HG03439 (cell line): ENCODE data around the gene ARHGAP26.

Experiments
- ATAC-seq: cut with Tn5 transposase; IDR thresholded peaks from one replicate; pipeline ENCODE4 v1.9.1; 2021; ENCODE audit warnings: mild to moderate bottlenecking, moderate library complexity; ENCODE audit not compliant: unreplicated experiment

The ARHGAP26 gene

GRCh38 chr5:143031781-143032580 is 261.8 kb downstream of the ARHGAP26 start:
- no peak for ATAC-seq

GRCh38 chr5:143032581-143032836 is 262.3 kb downstream of the ARHGAP26 start:
- no peak for ATAC-seq

- no peak for ATAC-seq
Observed at GRCh38 chr5:143033535-143034250, 263.5 kb downstream of the ARHGAP26 start.

DNA sequence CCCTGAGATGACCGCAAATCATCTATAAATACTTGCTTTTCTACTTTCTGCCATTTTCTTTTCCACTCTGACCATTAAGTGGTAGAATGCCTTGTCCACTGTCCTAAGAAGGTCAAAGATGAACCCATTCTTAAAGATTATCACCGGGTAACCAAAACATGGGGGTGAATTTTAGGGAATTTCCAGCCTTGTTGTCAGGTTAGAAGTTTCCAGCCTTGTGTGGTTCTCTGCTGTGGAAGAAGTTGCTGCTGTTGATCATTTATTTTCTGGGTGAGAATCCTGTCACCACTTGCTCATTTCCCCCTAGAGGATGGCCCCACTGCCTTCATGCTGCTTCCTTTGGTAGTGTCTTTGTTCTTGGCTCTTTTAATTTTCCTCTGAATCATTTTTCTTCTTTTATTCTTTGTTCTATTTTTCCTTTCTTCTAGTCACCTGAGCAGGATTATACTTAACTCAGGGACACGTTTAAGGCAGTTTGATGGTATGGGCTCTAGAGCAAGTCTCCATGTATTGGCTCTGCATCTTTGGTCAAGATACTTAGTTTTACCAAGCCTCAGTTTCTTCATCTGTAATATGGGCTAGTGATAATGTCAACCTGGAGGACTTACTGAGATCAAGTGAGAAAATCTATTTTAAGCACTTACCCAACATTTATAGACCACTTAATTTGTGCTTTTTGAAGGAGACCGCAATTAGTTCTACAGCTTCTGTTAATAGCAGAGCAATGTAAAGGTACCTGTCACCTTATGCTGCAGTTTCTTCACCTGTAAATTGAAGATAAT is 266.2 kb downstream of the ARHGAP26 start:
- ATAC-seq: no peak

DNA sequence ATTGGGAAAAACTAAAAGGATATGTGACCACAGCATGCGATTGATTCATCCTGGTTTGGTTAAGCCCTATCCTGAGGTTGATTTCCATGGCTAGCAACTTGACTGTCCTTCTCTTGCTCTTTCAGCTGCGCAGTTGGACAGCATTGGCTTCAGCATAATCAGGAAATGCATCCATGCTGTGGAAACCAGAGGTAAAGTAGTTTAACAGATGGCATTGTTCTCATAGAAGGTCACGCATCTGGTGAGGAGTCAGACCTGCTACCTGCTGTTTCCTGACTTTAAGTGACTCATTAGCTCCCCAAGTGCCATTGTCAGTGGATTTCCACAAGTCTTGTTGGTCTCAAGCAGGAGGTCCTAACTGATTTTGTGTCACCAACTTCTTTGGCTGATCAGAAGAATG is 266.9 kb downstream of the ARHGAP26 start:
- no peak for ATAC-seq

GRCh38 chr5:143037708-143038107 is 267.5 kb downstream of the ARHGAP26 start:
- no peak for ATAC-seq

DNA sequence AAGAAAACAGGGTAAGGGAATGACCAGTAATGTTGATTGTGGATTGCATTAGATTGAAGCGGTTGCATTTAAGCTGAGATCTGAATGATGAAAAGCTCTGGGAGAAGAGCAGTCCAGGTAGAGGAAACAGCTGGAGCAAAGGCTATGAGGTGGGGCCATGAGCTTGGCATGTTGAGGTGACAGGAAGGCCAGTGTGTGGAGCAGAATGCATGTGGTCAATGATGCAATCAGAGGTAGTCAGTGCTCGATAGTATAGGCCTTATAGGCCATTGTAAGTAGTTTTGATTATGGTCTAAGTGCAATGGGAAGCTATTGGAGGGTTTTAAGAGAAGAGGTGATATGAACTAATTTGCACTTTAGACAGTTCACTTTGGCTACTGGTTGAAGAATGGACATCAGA is 270.4 kb downstream of the ARHGAP26 start:
- ATAC-seq: no peak

DNA sequence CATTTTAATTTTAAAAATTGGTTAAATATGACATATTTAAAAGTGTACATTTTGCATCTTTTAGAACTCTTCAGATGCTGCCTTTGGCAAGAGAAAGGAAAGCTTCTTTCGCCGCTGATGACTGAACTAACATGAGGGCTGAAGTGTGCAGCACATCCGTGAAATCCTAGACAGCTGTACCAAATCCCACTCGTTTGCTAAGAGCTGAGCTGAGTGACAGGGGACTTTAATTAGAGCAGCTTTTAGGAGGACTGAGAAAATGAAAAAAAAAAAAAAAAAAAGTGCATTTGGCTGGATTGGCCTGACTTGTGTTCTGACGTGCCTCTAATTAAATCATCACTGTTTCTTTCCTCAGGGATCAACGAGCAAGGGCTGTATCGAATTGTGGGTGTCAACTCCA is 271.3 kb downstream of the ARHGAP26 start:
- ATAC-seq: no peak

- ATAC-seq: no peak
Observed at GRCh38 chr5:143041972-143042770, 272.0 kb downstream of the ARHGAP26 start.

DNA sequence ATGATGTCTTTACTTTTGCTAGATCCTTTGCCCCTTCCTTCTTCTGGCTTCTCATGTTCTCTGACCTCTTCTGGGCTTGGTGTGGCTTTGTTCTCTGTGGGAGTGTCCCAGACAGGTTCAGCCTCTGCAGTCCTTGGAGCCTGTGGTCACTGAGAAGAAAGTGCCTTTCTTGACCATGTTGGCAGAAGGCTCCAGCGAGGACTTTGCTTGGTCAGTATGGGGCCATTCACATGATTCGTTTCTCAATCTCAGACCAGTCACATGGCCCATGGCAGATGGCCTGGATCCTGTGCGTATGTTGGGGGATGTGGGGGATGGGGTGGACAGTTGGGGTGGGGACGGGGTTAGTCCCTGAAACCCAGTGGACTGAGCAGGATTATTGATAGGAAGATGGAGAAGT is 274.1 kb downstream of the ARHGAP26 start:
- ATAC-seq: no peak

GRCh38 chr5:143045062-143045461 is 274.9 kb downstream of the ARHGAP26 start:
- ATAC-seq: no peak

DNA sequence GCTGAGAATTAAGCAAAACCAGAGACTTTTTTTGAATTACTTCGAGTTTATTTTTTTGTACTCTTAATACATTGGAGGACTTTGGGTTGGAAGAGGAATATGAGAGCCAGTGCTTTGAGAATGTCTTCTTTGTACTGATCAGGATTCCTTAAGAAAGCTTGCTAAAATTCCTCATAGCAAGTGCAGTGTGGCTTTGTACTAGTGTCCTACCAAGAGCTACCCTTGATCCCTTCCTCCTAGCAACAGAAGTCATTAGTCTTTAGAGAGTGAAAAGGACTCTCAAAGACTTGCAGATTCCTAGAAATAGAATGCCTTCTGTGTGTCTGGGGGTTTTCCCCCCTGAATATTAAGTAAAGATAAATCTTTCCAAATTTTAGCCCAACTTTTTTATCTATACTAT is 276.1 kb downstream of the ARHGAP26 start:
- ATAC-seq: no peak

DNA sequence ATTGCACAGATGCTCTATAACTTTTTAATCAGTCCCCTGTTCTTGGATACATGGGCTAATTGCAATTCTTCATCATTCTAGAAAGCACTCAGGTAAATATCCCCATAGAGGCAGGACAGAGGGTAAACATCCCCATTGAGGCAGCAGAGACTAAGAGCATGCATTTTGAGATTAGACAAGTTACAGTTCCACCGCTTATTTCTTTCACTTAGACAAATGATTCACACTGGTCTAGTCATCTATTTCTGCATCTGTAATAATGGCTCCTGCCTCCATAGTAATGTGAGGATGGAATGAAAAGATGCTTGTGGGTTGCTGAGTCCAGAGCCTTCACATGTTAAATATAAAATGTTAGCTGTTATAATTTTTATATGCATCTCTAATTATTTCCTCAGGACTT is 276.9 kb downstream of the ARHGAP26 start:
- no peak for ATAC-seq

DNA sequence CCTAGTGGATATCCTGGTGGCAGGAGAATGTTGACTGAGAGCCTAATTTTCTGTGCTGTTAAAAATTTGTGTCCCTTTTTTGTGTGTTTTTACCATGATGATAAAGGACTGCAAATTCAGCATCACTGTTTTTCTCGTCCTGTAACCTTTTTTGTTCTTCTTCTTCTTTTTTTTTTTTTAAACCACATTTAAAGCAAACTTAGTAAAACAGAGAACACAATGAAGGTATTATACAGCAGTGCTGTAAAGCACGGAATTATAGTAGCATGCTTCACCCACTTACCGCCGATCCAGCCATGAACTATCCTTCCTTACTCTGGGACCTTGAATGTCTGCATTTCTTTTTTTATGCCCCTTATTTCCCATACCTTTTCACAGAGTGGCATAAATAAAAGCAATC is 280.0 kb downstream of the ARHGAP26 start:
- no peak for ATAC-seq

- no peak for ATAC-seq
Observed at GRCh38 chr5:143051244-143052058, 281.3 kb downstream of the ARHGAP26 start.

DNA sequence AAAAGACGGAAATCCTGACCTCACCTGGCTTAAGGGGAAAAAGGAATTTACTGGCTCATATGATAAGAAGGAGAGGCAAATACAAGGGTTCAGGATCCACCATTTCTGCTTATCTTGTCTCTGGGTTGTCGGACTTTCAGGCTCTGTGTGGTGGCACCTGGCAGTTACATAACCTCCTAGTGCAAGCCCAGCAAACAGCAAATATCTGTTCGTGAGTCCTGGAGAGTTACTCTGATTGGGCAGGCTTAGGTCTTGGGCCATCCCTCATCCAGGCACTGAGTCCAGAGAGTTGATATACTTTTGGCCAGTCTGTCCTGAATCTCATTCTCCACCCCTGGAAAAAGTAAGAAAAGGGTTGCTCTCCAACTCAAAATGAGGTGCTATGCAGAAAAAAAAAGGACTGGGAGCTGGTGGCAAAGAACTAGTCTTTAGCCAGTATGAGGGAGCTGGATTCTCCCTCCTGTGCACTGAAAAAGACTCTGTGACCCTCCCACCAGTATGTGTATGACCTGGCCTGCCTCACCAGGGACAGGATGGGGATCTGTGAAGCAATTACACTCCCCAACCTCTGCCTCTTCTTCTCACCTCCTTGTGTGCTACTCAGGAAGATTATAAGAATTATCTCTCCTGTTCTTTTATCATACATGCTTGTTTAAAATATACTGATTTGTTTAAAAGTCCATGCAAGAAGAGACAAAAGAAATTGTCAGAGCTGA is 282.9 kb downstream of the ARHGAP26 start:
- no peak for ATAC-seq

DNA sequence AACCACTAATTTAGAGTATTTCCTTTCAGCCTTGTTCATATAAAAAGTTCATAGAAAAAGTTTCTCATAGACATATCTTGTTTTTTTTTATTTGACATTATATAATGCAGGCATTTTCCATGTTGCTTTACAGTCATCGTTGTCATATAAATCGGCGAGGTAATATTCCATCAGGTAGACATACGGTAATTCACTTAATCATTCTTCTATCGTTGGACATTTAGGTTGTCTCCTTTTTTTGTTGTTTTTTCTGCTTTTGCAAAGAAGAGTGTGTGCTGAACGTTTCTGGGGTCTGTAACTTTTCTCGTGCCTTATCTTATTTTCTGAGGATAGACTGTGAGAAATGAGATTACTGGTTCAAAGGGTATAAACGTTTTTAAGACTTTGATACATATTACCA is 283.6 kb downstream of the ARHGAP26 start:
- no peak for ATAC-seq

GRCh38 chr5:143054480-143054941 is 284.3 kb downstream of the ARHGAP26 start:
- peak; percentile 42 for ATAC-seq

DNA sequence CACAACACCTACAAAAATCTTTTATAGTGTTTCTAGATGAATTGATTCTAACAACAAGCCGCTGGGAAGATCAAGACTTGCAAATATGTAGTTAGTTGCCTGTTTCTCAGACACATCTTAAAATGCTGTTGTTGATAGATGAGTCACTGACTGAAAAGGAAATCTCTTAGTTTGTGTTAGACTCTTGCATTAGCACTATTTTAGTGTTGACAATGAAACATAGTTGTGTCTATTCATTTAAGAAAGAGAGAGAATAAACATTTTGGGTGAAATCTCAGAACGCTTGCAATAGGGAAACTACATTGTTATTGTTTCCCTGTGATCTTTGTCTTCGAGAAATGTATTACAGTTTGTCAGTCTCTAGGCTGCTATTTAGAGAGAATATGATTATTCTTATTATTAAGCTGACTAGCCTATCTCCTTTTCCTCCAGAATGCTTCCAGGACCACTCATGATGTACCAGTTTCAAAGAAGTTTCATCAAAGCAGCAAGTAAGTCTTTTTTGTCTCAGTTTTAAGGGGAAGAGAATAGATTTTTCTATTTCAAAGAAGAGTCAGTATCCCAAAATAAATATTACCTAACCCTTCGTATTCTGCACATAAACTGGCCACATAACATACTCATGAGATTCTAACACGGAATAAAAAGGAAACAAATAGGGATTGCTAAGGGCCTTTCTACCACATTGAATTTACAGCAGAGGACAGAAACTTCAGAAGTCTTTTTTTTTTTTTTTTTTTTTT is 285.6 kb downstream of the ARHGAP26 start:
- no peak for ATAC-seq
